HCEC 1CT (cell line): ENCODE results near the gene NRROS.

Experiments
- DNase-seq: peaks from one replicate; pipeline ENCODE4 v3.0.0-alpha.2; 2017

Gene NRROS

GRCh38 chr3:196689941-196690660 is 50.6 kb downstream of the NRROS start:
- no peak for DNase-seq

- no peak for DNase-seq
These were observed 51.9 kb downstream of the NRROS start for GRCh38 chr3:196691386-196691785.

- DNase-seq, result peak; percentile 24
These were observed 54.7 kb downstream of the NRROS start for GRCh38 chr3:196694202-196694638.

GRCh38 chr3:196694941-196695848 is 55.7 kb downstream of the NRROS start:
- DNase-seq, result no peak

GRCh38 chr3:196695849-196696226 is 56.3 kb downstream of the NRROS start:
- no peak for DNase-seq

GRCh38 chr3:196697270-196697669 is 57.8 kb downstream of the NRROS start:
- DNase-seq, result no peak

GRCh38 chr3:196699749-196700148 is 60.3 kb downstream of the NRROS start:
- no peak for DNase-seq

- DNase-seq, result no peak
These were observed 61.3 kb downstream of the NRROS start for GRCh38 chr3:196700801-196701200.

GRCh38 chr3:196706327-196706726 is 66.8 kb downstream of the NRROS start:
- no peak for DNase-seq

GRCh38 chr3:196706731-196707130 is 67.2 kb downstream of the NRROS start:
- no peak for DNase-seq

- DNase-seq, result no peak
These were observed 68.1 kb downstream of the NRROS start for GRCh38 chr3:196707566-196707965.

GRCh38 chr3:196708467-196708866 is 69.0 kb downstream of the NRROS start:
- no peak for DNase-seq
